HG03039 (cell line): ENCODE measurements around the gene MYBPH.

Experiments used
- ATAC-seq: cut with Tn5 transposase; IDR thresholded peaks from one replicate; pipeline ENCODE4 v1.9.1; 2021; ENCODE audit warnings: mild to moderate bottlenecking, moderate library complexity; ENCODE audit not compliant: unreplicated experiment

The MYBPH gene

GRCh38 chr1:203180611-203181330 is 5.1 kb upstream of the MYBPH start:
- no peak for ATAC-seq

- ATAC-seq, result no peak
These were observed 4.0 kb upstream of the MYBPH start for GRCh38 chr1:203179667-203180005.

- ATAC-seq, result no peak
These were observed 3.4 kb upstream of the MYBPH start for GRCh38 chr1:203178821-203179666.

GRCh38 chr1:203178083-203178482 is 2.5 kb upstream of the MYBPH start:
- no peak for ATAC-seq

- no peak for ATAC-seq
These were observed 1.9 kb upstream of the MYBPH start for GRCh38 chr1:203177470-203178039.

- no peak for ATAC-seq
These were observed 1.4 kb upstream of the MYBPH start for GRCh38 chr1:203177036-203177405.

- ATAC-seq, result no peak
These were observed 828 bp upstream of the MYBPH start for GRCh38 chr1:203176273-203177035.

- ATAC-seq, result no peak
These were observed 208 bp upstream of the MYBPH start for GRCh38 chr1:203175827-203176241.

- ATAC-seq, result no peak
These were observed 1.2 kb downstream of the MYBPH start for GRCh38 chr1:203174324-203174985.

- no peak for ATAC-seq
These were observed 2.1 kb downstream of the MYBPH start for GRCh38 chr1:203173566-203173965.

- ATAC-seq, result no peak
These were observed 2.5 kb downstream of the MYBPH start for GRCh38 chr1:203173011-203173555.

GRCh38 chr1:203172184-203173010 is 3.2 kb downstream of the MYBPH start:
- no peak for ATAC-seq

- no peak for ATAC-seq
These were observed 4.1 kb downstream of the MYBPH start for GRCh38 chr1:203171341-203172183.

- no peak for ATAC-seq
These were observed 4.8 kb downstream of the MYBPH start for GRCh38 chr1:203170625-203171330.

- no peak for ATAC-seq
These were observed 5.7 kb downstream of the MYBPH start for GRCh38 chr1:203169770-203170520.

- no peak for ATAC-seq
These were observed 6.6 kb downstream of the MYBPH start for GRCh38 chr1:203168991-203169390.

- no peak for ATAC-seq
These were observed 7.3 kb downstream of the MYBPH start for GRCh38 chr1:203168256-203168786.
